Measurements from ENCODE around the gene RAB4B. TPM values are rescaled to one million over a fixed set of nuclear protein-coding genes. Genes with fewer than 3 reads are reported as not detected.
A peak's percentile ranks its signal among the peaks of the same experiment; 100 is the strongest.

RAB4B gene
- total RNA-seq, 1 donor: 13.8 TPM

- Histone ChIP-seq H3K4me2 (ENCODE audit: insufficient read depth, low read length) (no peak overlapping the region), H3K9me3 (ENCODE audit: low read depth, low read length) (no peaks in the 10 kb centered on the region), H3K27me3 (ENCODE audit: insufficient read depth, low read length) (no peaks in the 10 kb centered on the region), H3K4me1 (ENCODE audit: insufficient read depth, low read length) (peaks cover 12% of the 10 kb centered on the region), H3K36me3 (ENCODE audit: insufficient read depth, low read length) (peaks cover 8% of the 10 kb centered on the region), H3K4me3 (ENCODE audit: insufficient read depth, low read length) (no peak overlapping the region), H4K20me1 (ENCODE audit: insufficient read depth, low read length) (no peaks in the 10 kb centered on the region), H2AFZ (ENCODE audit: low read length) (no peak overlapping the region), H3K79me2 (ENCODE audit: insufficient read depth, low read length) (no peaks in the 10 kb centered on the region), H3K27ac (ENCODE audit: low read depth, low read length) (no peak overlapping the region)
- no peak for DNase-seq (ENCODE audit: insufficient read length, low spot score, missing footprints)
- no peak for TF ChIP-seq CTCF (IDR thresholded peaks at IDR 0.05; ENCODE audit: extremely low read depth, low read depth, low read length)
These were observed 35.2 kb upstream of the RAB4B start for GRCh38 chr19:40742886-40743285.

GRCh38 chr19:40743926-40744325, 34.1 kb upstream of the RAB4B start:
- H3K27ac ChIP-seq (ENCODE audit: low read depth, low read length): no peak overlapping the region
- no peaks in the 10 kb centered on the region for H3K27me3 ChIP-seq (ENCODE audit: insufficient read depth, low read length)
- no peaks in the 10 kb centered on the region for H4K20me1 ChIP-seq (ENCODE audit: insufficient read depth, low read length)
- H2AFZ ChIP-seq (ENCODE audit: low read length): no peak overlapping the region
- H3K4me1 ChIP-seq (ENCODE audit: insufficient read depth, low read length): peaks cover 12% of the 10 kb centered on the region
- no peak overlapping the region for H3K4me2 ChIP-seq (ENCODE audit: insufficient read depth, low read length)
- H3K4me3 ChIP-seq (ENCODE audit: insufficient read depth, low read length): no peak overlapping the region
- no peaks in the 10 kb centered on the region for H3K79me2 ChIP-seq (ENCODE audit: insufficient read depth, low read length)
- DNase-seq (ENCODE audit: insufficient read length, low spot score, missing footprints): peak; percentile 77
- peaks cover 8% of the 10 kb centered on the region for H3K36me3 ChIP-seq (ENCODE audit: insufficient read depth, low read length)
- no peaks in the 10 kb centered on the region for H3K9me3 ChIP-seq (ENCODE audit: low read depth, low read length)
- TF ChIP-seq CTCF (IDR thresholded peaks at IDR 0.05; ENCODE audit: extremely low read depth, low read depth, low read length): no peak

GRCh38 chr19:40744554-40745401, 33.3 kb upstream of the RAB4B start:
- no peak for DNase-seq (ENCODE audit: insufficient read length, low spot score, missing footprints)
- Histone ChIP-seq H3K79me2 (ENCODE audit: insufficient read depth, low read length) (no peaks in the 10 kb centered on the region), H3K27ac (ENCODE audit: low read depth, low read length) (peak overlapping the region; percentile 52), H3K27me3 (ENCODE audit: insufficient read depth, low read length) (no peaks in the 10 kb centered on the region), H3K9me3 (ENCODE audit: low read depth, low read length) (no peaks in the 10 kb centered on the region), H2AFZ (ENCODE audit: low read length) (peak overlapping the region; percentile 54), H3K36me3 (ENCODE audit: insufficient read depth, low read length) (no peaks in the 10 kb centered on the region), H3K4me2 (ENCODE audit: insufficient read depth, low read length) (no peak overlapping the region), H4K20me1 (ENCODE audit: insufficient read depth, low read length) (no peaks in the 10 kb centered on the region), H3K4me3 (ENCODE audit: insufficient read depth, low read length) (no peak overlapping the region), H3K4me1 (ENCODE audit: insufficient read depth, low read length) (peaks cover 16% of the 10 kb centered on the region)
- TF ChIP-seq CTCF (IDR thresholded peaks at IDR 0.05; ENCODE audit: extremely low read depth, low read depth, low read length): no peak

GRCh38 chr19:40745402-40745780, 32.7 kb upstream of the RAB4B start:
- Histone ChIP-seq H3K36me3 (ENCODE audit: insufficient read depth, low read length) (no peaks in the 10 kb centered on the region), H3K4me3 (ENCODE audit: insufficient read depth, low read length) (no peak overlapping the region), H3K9me3 (ENCODE audit: low read depth, low read length) (no peaks in the 10 kb centered on the region), H3K27me3 (ENCODE audit: insufficient read depth, low read length) (no peaks in the 10 kb centered on the region), H3K79me2 (ENCODE audit: insufficient read depth, low read length) (no peaks in the 10 kb centered on the region), H3K4me1 (ENCODE audit: insufficient read depth, low read length) (peaks cover 20% of the 10 kb centered on the region), H3K4me2 (ENCODE audit: insufficient read depth, low read length) (no peak overlapping the region), H4K20me1 (ENCODE audit: insufficient read depth, low read length) (no peaks in the 10 kb centered on the region), H2AFZ (ENCODE audit: low read length) (peak overlapping the region; percentile 54), H3K27ac (ENCODE audit: low read depth, low read length) (peak overlapping the region; percentile 52)
- no peak for TF ChIP-seq CTCF (IDR thresholded peaks at IDR 0.05; ENCODE audit: extremely low read depth, low read depth, low read length)
- peak; percentile 79 for DNase-seq (ENCODE audit: insufficient read length, low spot score, missing footprints)

Measured in osteoblast (primary cell).